ENCODE data around the gene S100PBP. TPM values are rescaled to one million over a fixed set of nuclear protein-coding genes. Genes with fewer than 3 reads are reported as not detected.
A peak's percentile ranks its signal among the peaks of the same experiment; 100 is the strongest.

Gene S100PBP
- total RNA-seq, 4 donors from 2014 or later = 44.3 to 178 (median 58.1) TPM

DNA sequence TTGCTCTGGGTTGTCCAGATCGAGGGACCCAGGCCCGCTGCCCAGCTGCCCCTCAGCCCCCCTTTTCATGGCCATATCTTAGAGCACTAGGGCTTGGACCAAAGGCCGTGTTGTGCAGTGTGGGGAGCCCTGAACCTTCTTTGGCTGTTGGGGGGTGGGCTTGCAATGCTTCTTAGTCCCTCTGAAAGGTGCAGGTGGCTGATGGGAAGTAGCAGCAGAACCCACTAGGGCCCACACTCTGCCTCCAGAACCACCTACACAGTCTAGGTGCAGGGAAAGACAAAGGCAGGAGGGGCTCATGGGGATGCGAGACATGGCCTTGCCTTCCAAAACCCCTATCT is 66.5 kb downstream of the S100PBP start:
- H3K4me1 ChIP-seq = peaks cover 0 to 19% (median 3%) of the 10 kb centered on the region in 4 donors
- no peaks in the 10 kb centered on the region for H3K9me3 ChIP-seq
- no peak for DNase-seq
- TF ChIP-seq CTCF (IDR thresholded peaks at IDR 0.05) = no peak
- no peak for TF ChIP-seq POLR2A (IDR thresholded peaks at IDR 0.05)
- no peak overlapping the region for H3K27ac ChIP-seq
- no peak overlapping the region for H3K4me3 ChIP-seq
- peaks cover 0 to 16% of the 10 kb centered on the region in 2 donors for H3K27me3 ChIP-seq
- H3K36me3 ChIP-seq = no peaks in the 10 kb centered on the region

- Histone ChIP-seq H3K27me3 (peaks cover 0 to 16% of the 10 kb centered on the region in 2 donors), H3K4me1 (peaks cover 0 to 19% (median 3%) of the 10 kb centered on the region in 4 donors), H3K36me3 (no peaks in the 10 kb centered on the region), H3K27ac (no peak overlapping the region), H3K4me3 (no peak overlapping the region), H3K9me3 (no peaks in the 10 kb centered on the region)
- TF ChIP-seq CTCF (IDR thresholded peaks at IDR 0.05) (no peak), POLR2A (IDR thresholded peaks at IDR 0.05) (no peak)
- DNase-seq = no peak
Measured at GRCh38 chr1:32884726-32885125, 67.3 kb downstream of the S100PBP start.

- H3K4me1 ChIP-seq = peaks cover 0 to 19% (median 3%) of the 10 kb centered on the region in 4 donors
- no peaks in the 10 kb centered on the region for H3K36me3 ChIP-seq
- no peak overlapping the region for H3K4me3 ChIP-seq
- H3K9me3 ChIP-seq = no peaks in the 10 kb centered on the region
- DNase-seq = no peak
- peaks cover 0 to 16% of the 10 kb centered on the region in 2 donors for H3K27me3 ChIP-seq
- TF ChIP-seq CTCF (IDR thresholded peaks at IDR 0.05) (no peak), POLR2A (IDR thresholded peaks at IDR 0.05) (no peak)
- H3K27ac ChIP-seq = no peak overlapping the region
Measured at GRCh38 chr1:32885676-32886003, 68.2 kb downstream of the S100PBP start.

- Histone ChIP-seq H3K27me3 (peaks cover 0 to 16% of the 10 kb centered on the region in 2 donors), H3K4me1 (peaks cover 0 to 19% (median 3%) of the 10 kb centered on the region in 4 donors), H3K4me3 (peak within 1 kb of the TSS in 2 of 4 donors; percentile 25 to 35), H3K27ac (no peak within 1 kb of the TSS), H3K36me3 (no peaks in the 10 kb centered on the region), H3K9me3 (no peaks in the 10 kb centered on the region)
- TF ChIP-seq CTCF (IDR thresholded peaks at IDR 0.05) (peak in 4 of 6 experiments; percentile 15 to 51 (median 41)), POLR2A (IDR thresholded peaks at IDR 0.05) (no peak)
- peak in 2 of 3 donors; percentile 57 to 76 for DNase-seq
Measured at GRCh38 chr1:32886004-32886827, 68.8 kb downstream of the S100PBP start, which contains the start of gene HPCA. HPCA (plus strand) TSS chr1:32886491; CDS start chr1:32888899, 2,408 bp downstream.

- Histone ChIP-seq H3K27me3 (peaks cover 0 to 16% of the 10 kb centered on the region in 2 donors), H3K4me1 (peaks cover 0 to 19% (median 3%) of the 10 kb centered on the region in 4 donors), H3K27ac (no peak overlapping the region), H3K36me3 (no peaks in the 10 kb centered on the region), H3K4me3 (peak overlapping the region in 2 of 4 donors; percentile 25 to 35), H3K9me3 (no peaks in the 10 kb centered on the region)
- DNase-seq = peak in 1 of 3 donors; percentile 42
- TF ChIP-seq CTCF (IDR thresholded peaks at IDR 0.05) (no peak), POLR2A (IDR thresholded peaks at IDR 0.05) (no peak)
Measured at GRCh38 chr1:32886828-32887414, 69.5 kb downstream of the S100PBP start.

All from Peyer's patch (tissue), 4 donors.